DND-41 (cell line): ENCODE measurements around the gene MEIOB.

Source experiments
- CTCF ChIP-seq: IDR thresholded peaks from 2 replicates; pipeline ENCODE4 v1.5.1; 2012; ENCODE audit warnings: borderline replicate concordance, low read length, moderate library complexity, mild to moderate bottlenecking; ENCODE audit not compliant: poor library complexity, severe bottlenecking; ENCODE audit errors: extremely low read depth
- EZH2 ChIP-seq: IDR thresholded peaks from 3 replicates; pipeline ENCODE4 v1.6.1; 2012; ENCODE audit warnings: borderline replicate concordance, low read depth, mild to moderate bottlenecking, moderate library complexity, low read length, inconsistent platforms; ENCODE audit not compliant: severe bottlenecking

- no peak for TF ChIP-seq EZH2
- TF ChIP-seq CTCF: no peak
These were observed 12.3 kb downstream of the MEIOB start for GRCh38 chr16:1859650-1860049.
